AG04450 (cell line): ENCODE measurements around the gene WASL. TPM values are rescaled to one million over a fixed set of nuclear protein-coding genes. Genes with fewer than 3 reads are reported as not detected.

Source experiments
- CTCF ChIA-PET: fragments of 300-600, 350-600 bp; formaldehyde crosslinking; extraction: SDS; loops from one replicate; lab custom pipeline; 2022; ENCODE audit warnings: antibody characterized with exemption, inconsistent platforms; lab: Charles Lee
- POLR2A ChIA-PET: fragments of 350-600 bp; formaldehyde crosslinking; extraction: SDS; loops from one replicate; lab custom pipeline; 2021; ENCODE audit warnings: antibody characterized with exemption, inconsistent platforms; lab: Yijun Ruan, JAX
- DNase-seq: peaks from one replicate; pipeline ENCODE4 v3.0.0-alpha.2; 2011; ENCODE audit warnings: low read depth, low spot score
- H3K27ac ChIP-seq: one replicate; pipeline ENCODE4 v1.5.1; 2012; ENCODE audit warnings: low read depth, low read length, control low read depth
- H3K27me3 ChIP-seq: one replicate; pipeline ENCODE4 v1.6.0; 2012; ENCODE audit warnings: low read length; ENCODE audit not compliant: control insufficient read depth, insufficient read depth
- H3K4me3 ChIP-seq: 2 replicates; pipeline ENCODE4 v1.5.1; 2011; ENCODE audit warnings: mild to moderate bottlenecking, low read depth, low read length, control low read depth
- H3K9me3 ChIP-seq: 2 replicates; pipeline ENCODE4 v1.5.1; 2012; ENCODE audit warnings: low read length; ENCODE audit not compliant: control insufficient read depth, insufficient read depth
- CTCF ChIP-seq: IDR thresholded peaks from 2 replicates; pipeline ENCODE4 v1.5.1; 2011; ENCODE audit warnings: low read depth, low read length, control low read depth, inconsistent platforms
- polyA plus RNA-seq: library from polyadenylated mRNA; depleted of rRNA; stranded (reverse); fragments of >200 nt; gene quantifications from 2 replicates; pipeline ENCODE4 v1.2.3, GENCODE V29; 2011

The WASL gene
- polyA plus RNA-seq, 1 experiment = 11.9 TPM

GRCh38 chr7:123645516-123645915 lies 103.3 kb downstream of the WASL start:
- Histone ChIP-seq H3K4me3 (no peak overlapping the region), H3K27me3 (peaks cover 2% of the 10 kb centered on the region), H3K27ac (no peak overlapping the region), H3K9me3 (no peaks in the 10 kb centered on the region)
- TF ChIP-seq CTCF = no peak
- ChIA-PET POLR2A (no interaction called here), CTCF (interaction anchor here (1.1 to 2.1 kb wide), 3 partner anchors 10 to 219 kb away, joined by 3 to 13 read pairs (median 12); no protein-coding TSS in a partner anchor)
- no peak for DNase-seq

DNA sequence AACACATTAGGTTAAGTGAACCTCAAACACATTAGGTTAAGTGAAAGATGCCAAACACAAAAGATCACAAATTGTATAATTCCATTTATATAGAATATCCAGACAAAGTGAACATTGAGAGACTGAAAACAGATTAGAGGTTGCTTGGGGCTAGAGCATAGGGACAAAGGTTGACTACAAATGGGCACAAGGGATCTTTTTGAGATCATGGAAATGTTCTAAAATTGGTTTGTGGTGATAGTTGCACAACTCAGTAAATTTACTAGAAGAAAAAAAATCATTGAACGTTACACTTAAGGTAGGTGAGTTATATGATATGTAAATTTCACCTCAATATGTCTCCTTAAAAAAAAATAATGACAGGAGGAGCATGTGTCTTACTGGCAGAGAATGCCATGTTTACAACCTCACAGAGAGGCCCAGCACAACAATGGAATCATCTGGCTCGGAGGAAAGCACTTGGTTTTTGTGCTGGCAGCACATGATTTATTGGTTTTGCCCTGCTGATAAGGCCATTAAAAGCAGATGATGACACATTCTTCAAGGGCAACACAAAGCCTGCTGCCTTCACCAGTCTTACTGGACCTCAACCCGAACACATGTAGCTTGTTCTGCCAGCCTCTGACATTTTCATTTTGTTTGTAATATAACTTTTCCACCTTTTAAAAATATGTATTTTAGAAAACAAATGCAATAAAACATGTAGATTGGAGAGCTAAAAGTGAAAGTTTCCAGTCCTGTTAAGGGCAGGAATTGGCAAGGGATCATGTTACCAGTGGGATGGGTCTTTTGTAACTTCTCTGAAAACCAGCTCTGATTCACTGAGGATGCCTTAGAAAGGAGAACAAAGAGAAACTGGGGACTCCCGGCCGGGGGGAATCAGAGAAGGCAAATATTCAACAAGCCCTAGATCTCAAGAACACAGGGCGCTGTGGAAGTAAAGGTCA lies 105.0 kb downstream of the WASL start:
- DNase-seq = no peak
- H3K4me3 ChIP-seq = peak overlapping the region; percentile 8
- H3K9me3 ChIP-seq = no peaks in the 10 kb centered on the region
- no peak for TF ChIP-seq CTCF
- H3K27ac ChIP-seq = no peak overlapping the region
- POLR2A ChIA-PET = no interaction called here
- CTCF ChIA-PET = interaction anchor here (1.0 to 1.9 kb wide), 4 partner anchors 9 to 223 kb away, joined by 3 to 12 read pairs (median 4); partner anchors contain the start of gene WASL
- H3K27me3 ChIP-seq = peaks cover 2% of the 10 kb centered on the region

DNA sequence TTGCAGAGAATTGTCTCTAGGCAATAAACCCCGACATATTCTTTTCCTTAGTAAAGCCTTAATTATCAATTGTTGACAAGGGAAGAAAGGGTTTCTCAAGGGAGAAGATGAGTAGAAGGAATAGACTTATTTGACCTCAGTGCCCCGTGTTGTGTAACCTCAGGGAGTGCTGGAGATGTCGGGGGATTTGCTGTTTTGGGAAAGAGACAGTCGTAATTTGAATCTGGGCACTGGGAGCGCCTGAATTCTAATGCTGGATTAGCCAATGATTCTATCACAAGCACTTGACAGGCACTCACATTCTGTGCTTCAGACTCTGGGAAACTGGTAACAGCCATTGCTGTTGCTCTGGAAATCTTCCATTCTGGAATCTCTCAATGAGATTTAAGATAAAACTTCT lies 106.9 kb downstream of the WASL start:
- Histone ChIP-seq H3K27me3 (peaks cover 3% of the 10 kb centered on the region), H3K27ac (no peak overlapping the region), H3K4me3 (no peak overlapping the region), H3K9me3 (no peaks in the 10 kb centered on the region)
- ChIA-PET CTCF (no interaction called here), POLR2A (no interaction called here)
- TF ChIP-seq CTCF = no peak
- DNase-seq = no peak

DNA sequence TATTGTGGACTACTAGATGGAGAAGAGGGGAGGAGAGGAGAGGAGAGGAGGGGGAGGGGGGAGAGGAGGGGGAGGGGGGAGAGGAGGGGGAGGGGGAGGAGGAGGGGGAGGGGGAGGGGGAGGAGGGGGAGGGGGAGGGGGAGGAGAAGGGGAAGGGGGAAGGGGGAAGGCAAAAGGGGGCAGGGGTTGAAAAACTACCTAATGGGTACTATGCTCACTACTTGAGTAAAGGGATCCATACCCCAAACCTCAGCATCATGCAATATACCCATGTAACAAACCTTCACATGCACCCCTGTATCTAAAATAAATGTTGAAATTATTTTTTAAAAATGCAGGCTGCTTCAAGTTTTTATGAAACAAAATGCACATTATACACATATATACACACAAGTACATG lies 108.2 kb downstream of the WASL start:
- H3K27ac ChIP-seq = no peak overlapping the region
- ChIA-PET POLR2A (no interaction called here), CTCF (no interaction called here)
- H3K9me3 ChIP-seq = no peaks in the 10 kb centered on the region
- H3K4me3 ChIP-seq = no peak overlapping the region
- no peak for TF ChIP-seq CTCF
- DNase-seq = no peak
- H3K27me3 ChIP-seq = peaks cover 3% of the 10 kb centered on the region

DNA sequence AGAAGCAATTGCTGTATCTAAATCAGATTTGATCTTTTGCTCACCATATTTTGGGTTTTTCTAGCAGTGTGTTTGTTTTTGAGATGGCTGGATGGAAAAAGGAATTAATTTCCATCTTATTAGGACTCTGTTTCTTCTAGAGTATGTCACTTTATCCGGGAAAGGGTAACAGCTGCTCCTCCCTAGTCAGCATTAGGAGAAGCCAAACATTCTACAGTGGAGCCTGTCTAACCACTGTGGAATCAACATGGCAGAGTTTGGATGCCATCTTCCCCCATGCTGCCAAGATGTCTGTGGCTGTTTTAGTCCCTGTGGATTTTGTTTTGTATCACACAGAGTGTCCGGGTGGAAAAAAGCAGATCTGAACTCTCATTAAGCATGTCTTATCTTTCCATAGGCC lies 109.2 kb downstream of the WASL start:
- ChIA-PET CTCF (no interaction called here), POLR2A (no interaction called here)
- DNase-seq = no peak
- Histone ChIP-seq H3K27me3 (peaks cover 3% of the 10 kb centered on the region), H3K4me3 (no peak overlapping the region), H3K9me3 (no peaks in the 10 kb centered on the region), H3K27ac (no peak overlapping the region)
- TF ChIP-seq CTCF = no peak
